ENCODE results near the gene NCOA4. TPM values are rescaled to one million over a fixed set of nuclear protein-coding genes. Genes with fewer than 3 reads are reported as not detected.

Gene NCOA4
- total and polyA plus RNA-seq, 2 of the 8 experiments (the other 6 are each of a cell fraction or from before 2014, with no cell fraction given), result 28.9 to 65.2 TPM

DNA sequence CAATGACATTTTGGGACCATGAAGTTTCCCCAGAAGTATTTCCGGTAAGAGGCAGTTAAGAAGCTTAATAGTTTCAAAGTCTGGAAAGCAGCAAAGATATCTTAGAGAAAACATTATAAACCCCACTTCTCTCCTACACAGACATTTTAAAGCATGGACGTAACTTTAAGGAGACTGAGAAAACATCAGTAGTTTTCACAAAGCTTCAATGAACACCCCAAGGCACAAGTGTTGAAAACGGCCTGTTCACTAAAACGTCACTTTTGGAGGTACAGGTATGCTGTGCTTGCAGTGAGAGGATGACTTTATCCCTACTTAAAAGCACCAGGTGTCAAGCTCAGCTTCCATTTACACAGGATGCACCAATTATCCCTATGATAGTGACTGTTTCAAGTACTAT lies 25.0 kb downstream of the NCOA4 start (continued):
- TF ChIP-seq, protein P1, sequence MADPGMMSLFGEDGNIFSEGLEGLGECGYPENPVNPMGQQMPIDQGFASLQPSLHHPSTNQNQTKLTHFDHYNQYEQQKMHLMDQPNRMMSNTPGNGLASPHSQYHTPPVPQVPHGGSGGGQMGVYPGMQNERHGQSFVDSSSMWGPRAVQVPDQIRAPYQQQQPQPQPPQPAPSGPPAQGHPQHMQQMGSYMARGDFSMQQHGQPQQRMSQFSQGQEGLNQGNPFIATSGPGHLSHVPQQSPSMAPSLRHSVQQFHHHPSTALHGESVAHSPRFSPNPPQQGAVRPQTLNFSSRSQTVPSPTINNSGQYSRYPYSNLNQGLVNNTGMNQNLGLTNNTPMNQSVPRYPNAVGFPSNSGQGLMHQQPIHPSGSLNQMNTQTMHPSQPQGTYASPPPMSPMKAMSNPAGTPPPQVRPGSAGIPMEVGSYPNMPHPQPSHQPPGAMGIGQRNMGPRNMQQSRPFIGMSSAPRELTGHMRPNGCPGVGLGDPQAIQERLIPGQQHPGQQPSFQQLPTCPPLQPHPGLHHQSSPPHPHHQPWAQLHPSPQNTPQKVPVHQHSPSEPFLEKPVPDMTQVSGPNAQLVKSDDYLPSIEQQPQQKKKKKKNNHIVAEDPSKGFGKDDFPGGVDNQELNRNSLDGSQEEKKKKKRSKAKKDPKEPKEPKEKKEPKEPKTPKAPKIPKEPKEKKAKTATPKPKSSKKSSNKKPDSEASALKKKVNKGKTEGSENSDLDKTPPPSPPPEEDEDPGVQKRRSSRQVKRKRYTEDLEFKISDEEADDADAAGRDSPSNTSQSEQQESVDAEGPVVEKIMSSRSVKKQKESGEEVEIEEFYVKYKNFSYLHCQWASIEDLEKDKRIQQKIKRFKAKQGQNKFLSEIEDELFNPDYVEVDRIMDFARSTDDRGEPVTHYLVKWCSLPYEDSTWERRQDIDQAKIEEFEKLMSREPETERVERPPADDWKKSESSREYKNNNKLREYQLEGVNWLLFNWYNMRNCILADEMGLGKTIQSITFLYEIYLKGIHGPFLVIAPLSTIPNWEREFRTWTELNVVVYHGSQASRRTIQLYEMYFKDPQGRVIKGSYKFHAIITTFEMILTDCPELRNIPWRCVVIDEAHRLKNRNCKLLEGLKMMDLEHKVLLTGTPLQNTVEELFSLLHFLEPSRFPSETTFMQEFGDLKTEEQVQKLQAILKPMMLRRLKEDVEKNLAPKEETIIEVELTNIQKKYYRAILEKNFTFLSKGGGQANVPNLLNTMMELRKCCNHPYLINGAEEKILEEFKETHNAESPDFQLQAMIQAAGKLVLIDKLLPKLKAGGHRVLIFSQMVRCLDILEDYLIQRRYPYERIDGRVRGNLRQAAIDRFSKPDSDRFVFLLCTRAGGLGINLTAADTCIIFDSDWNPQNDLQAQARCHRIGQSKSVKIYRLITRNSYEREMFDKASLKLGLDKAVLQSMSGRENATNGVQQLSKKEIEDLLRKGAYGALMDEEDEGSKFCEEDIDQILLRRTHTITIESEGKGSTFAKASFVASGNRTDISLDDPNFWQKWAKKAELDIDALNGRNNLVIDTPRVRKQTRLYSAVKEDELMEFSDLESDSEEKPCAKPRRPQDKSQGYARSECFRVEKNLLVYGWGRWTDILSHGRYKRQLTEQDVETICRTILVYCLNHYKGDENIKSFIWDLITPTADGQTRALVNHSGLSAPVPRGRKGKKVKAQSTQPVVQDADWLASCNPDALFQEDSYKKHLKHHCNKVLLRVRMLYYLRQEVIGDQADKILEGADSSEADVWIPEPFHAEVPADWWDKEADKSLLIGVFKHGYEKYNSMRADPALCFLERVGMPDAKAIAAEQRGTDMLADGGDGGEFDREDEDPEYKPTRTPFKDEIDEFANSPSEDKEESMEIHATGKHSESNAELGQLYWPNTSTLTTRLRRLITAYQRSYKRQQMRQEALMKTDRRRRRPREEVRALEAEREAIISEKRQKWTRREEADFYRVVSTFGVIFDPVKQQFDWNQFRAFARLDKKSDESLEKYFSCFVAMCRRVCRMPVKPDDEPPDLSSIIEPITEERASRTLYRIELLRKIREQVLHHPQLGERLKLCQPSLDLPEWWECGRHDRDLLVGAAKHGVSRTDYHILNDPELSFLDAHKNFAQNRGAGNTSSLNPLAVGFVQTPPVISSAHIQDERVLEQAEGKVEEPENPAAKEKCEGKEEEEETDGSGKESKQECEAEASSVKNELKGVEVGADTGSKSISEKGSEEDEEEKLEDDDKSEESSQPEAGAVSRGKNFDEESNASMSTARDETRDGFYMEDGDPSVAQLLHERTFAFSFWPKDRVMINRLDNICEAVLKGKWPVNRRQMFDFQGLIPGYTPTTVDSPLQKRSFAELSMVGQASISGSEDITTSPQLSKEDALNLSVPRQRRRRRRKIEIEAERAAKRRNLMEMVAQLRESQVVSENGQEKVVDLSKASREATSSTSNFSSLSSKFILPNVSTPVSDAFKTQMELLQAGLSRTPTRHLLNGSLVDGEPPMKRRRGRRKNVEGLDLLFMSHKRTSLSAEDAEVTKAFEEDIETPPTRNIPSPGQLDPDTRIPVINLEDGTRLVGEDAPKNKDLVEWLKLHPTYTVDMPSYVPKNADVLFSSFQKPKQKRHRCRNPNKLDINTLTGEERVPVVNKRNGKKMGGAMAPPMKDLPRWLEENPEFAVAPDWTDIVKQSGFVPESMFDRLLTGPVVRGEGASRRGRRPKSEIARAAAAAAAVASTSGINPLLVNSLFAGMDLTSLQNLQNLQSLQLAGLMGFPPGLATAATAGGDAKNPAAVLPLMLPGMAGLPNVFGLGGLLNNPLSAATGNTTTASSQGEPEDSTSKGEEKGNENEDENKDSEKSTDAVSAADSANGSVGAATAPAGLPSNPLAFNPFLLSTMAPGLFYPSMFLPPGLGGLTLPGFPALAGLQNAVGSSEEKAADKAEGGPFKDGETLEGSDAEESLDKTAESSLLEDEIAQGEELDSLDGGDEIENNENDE (IDR thresholded peaks at IDR 0.05; ENCODE audit: insufficient replicate concordance, low read length), result no peak
- TF ChIP-seq EGR1 (IDR thresholded peaks at IDR 0.05; ENCODE audit: borderline replicate concordance, low read depth, low read length) (no peak), ASH2L (IDR thresholded peaks at IDR 0.05; ENCODE audit: low read length) (no peak), KDM5A (IDR thresholded peaks at IDR 0.05; ENCODE audit: low read length) (no peak), RBBP5 (IDR thresholded peaks at IDR 0.05; ENCODE audit: borderline replicate concordance, low read depth, low read length) (no peak), FOSL1 (IDR thresholded peaks at IDR 0.05; ENCODE audit: insufficient read depth, low read depth, low read length) (no peak), POLR2A (IDR thresholded peaks at IDR 0.05; ENCODE audit: control extremely low read depth in 1 of 2, low read depth in 2 of 2, low read length in 2 of 2) (no peak)
- TF ChIP-seq, protein P2, sequence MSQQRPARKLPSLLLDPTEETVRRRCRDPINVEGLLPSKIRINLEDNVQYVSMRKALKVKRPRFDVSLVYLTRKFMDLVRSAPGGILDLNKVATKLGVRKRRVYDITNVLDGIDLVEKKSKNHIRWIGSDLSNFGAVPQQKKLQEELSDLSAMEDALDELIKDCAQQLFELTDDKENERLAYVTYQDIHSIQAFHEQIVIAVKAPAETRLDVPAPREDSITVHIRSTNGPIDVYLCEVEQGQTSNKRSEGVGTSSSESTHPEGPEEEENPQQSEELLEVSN (IDR thresholded peaks at IDR 0.05), result no peak
- TF ChIP-seq, protein P3, sequence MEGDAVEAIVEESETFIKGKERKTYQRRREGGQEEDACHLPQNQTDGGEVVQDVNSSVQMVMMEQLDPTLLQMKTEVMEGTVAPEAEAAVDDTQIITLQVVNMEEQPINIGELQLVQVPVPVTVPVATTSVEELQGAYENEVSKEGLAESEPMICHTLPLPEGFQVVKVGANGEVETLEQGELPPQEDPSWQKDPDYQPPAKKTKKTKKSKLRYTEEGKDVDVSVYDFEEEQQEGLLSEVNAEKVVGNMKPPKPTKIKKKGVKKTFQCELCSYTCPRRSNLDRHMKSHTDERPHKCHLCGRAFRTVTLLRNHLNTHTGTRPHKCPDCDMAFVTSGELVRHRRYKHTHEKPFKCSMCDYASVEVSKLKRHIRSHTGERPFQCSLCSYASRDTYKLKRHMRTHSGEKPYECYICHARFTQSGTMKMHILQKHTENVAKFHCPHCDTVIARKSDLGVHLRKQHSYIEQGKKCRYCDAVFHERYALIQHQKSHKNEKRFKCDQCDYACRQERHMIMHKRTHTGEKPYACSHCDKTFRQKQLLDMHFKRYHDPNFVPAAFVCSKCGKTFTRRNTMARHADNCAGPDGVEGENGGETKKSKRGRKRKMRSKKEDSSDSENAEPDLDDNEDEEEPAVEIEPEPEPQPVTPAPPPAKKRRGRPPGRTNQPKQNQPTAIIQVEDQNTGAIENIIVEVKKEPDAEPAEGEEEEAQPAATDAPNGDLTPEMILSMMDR (IDR thresholded peaks at IDR 0.05; ENCODE audit: control extremely low read depth in 1 of 3, insufficient read depth in 1 of 3, low read depth in 1 of 3, low read length in 3 of 3), result no peak
